GM23248 (cell line): ENCODE data around the gene STK38. TPM values are rescaled to one million over a fixed set of nuclear protein-coding genes. Genes with fewer than 3 reads are reported as not detected.

Source experiments
- DNase-seq: peaks from one replicate; pipeline ENCODE4 v3.0.0-alpha.2; 2015
- H2AFZ ChIP-seq: fragments of 200-600 bp; sonication (generic); 2 replicates; pipeline ENCODE4 v1.6.1; 2016; ENCODE audit warnings: antibody characterized with exemption
- H3F3A ChIP-seq: fragments of 200-600 bp; sonication (generic); 2 replicates; pipeline ENCODE4 v1.6.1; 2016; ENCODE audit warnings: mild to moderate bottlenecking, antibody characterized with exemption, mixed run types; ENCODE audit not compliant: insufficient read depth
- H3K27ac ChIP-seq: fragments of 200-600 bp; sonication (generic); 2 replicates; pipeline ENCODE4 v1.5.1; 2016; ENCODE audit warnings: mild to moderate bottlenecking
- H3K27me3 ChIP-seq: fragments of 200-600 bp; sonication (generic); replicated peaks from 2 replicates; pipeline ENCODE4 v1.6.1; 2016; ENCODE audit warnings: mild to moderate bottlenecking; ENCODE audit not compliant: insufficient read depth
- H3K36me3 ChIP-seq: fragments of 200-600 bp; sonication (generic); 2 replicates; pipeline ENCODE4 v1.6.1; 2016; ENCODE audit warnings: low read depth, mild to moderate bottlenecking
- H3K4me1 ChIP-seq: fragments of 200-600 bp; sonication (generic); 2 replicates; pipeline ENCODE4 v1.6.1; 2016; ENCODE audit warnings: mild to moderate bottlenecking; ENCODE audit not compliant: insufficient read depth
- H3K4me2 ChIP-seq: fragments of 200-600 bp; sonication (generic); one replicate; pipeline ENCODE4 v1.6.1; 2016; ENCODE audit warnings: mild to moderate bottlenecking; ENCODE audit not compliant: unreplicated experiment
- H3K4me3 ChIP-seq: fragments of 200-600 bp; sonication (generic); 2 replicates; pipeline ENCODE4 v1.5.1; 2016; ENCODE audit warnings: mild to moderate bottlenecking
- H3K79me2 ChIP-seq: fragments of 200-600 bp; sonication (generic); 2 replicates; pipeline ENCODE4 v1.6.1; 2016; ENCODE audit warnings: mild to moderate bottlenecking; ENCODE audit not compliant: insufficient read depth
- H3K9ac ChIP-seq: fragments of 200-600 bp; sonication (generic); 2 replicates; pipeline ENCODE4 v1.6.1; 2016; ENCODE audit warnings: mild to moderate bottlenecking
- H3K9me2 ChIP-seq: fragments of 200-600 bp; sonication (generic); 2 replicates; pipeline ENCODE4 v1.6.1; 2016; ENCODE audit warnings: mixed run types, mild to moderate bottlenecking, moderate library complexity; ENCODE audit not compliant: insufficient read depth
- H3K9me3 ChIP-seq: fragments of 200-600 bp; sonication (generic); one replicate; pipeline ENCODE4 v1.6.1; 2017; ENCODE audit warnings: low read depth
- H4K20me1 ChIP-seq: fragments of 200-600 bp; sonication (generic); 2 replicates; pipeline ENCODE4 v1.6.0; 2016; ENCODE audit not compliant: insufficient read depth
- EZH2 ChIP-seq: fragments of 200-600 bp; sonication (generic); IDR thresholded peaks from 2 replicates; pipeline ENCODE4 v1.6.1; 2018; ENCODE audit warnings: antibody characterized with exemption, mild to moderate bottlenecking; ENCODE audit not compliant: insufficient read depth, poor library complexity, severe bottlenecking
- EZH2phosphoT487 ChIP-seq: fragments of 200-600 bp; sonication (generic); IDR thresholded peaks from 2 replicates; pipeline ENCODE4 v1.6.1; 2018; ENCODE audit warnings: antibody characterized with exemption, moderate library complexity, mild to moderate bottlenecking, low read depth; ENCODE audit not compliant: insufficient read depth
- WGBS, 2 experiments: methylation state at CpG; one replicate each; pipeline ENCODE4 v1.1.6; 2015 to 2017; ENCODE audit warnings: low lambda C conversion rate in 2 of 2, low coverage in 1 of 2; ENCODE audit errors: missing lambda C conversion rate in 2 of 2; 5-methylcytosine and 5-hydroxymethylcytosine counted together
- in situ Hi-C: fragments of 300-500 bp; cut with MboI; formaldehyde crosslinking; loops from 2 replicates; pipeline ENCODE4 v1.15.0; 2020
- polyA plus RNA-seq: library from polyadenylated mRNA; unstranded; fragments of >200 nt; fragmentation: Nextera tagmentation; extraction: Ambion mirVana; gene quantifications from 2 replicates; pipeline ENCODE4 v1.2.1, GENCODE V29; 2016
- total RNA-seq: library from RNA; depleted of rRNA; stranded (reverse); fragments of >200 nt; shearing (Covaris generic); gene quantifications from 2 replicates; pipeline ENCODE4 v1.2.3, GENCODE V29; 2014

The STK38 gene
- total and polyA plus RNA-seq, 2 experiments from 2014 or later: 35.6 to 51.1 TPM

DNA sequence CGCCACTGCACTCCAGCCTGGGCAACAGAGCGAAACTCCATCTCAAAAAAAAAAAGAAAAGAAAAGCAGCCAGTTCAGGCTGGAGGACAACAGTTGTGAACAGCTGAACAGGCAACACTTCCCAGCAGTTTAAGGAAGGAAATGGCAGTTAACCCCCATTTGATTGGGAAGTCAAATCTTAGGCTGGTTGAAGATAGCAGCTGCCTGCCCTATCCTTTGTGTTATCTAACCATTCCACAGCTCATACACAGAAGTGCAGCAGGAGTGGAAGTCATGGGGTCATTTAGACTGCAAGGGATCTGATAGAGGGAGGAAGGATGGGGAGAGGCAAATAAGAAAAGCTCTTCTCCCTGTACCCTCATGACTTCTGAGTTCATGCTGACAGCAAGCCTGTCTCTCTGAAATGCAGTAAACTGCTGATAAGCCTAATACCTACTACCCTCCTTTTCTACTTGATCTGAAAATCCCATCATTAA, 69.2 kb downstream of the STK38 start:
- peaks cover 42% of the 10 kb centered on the region for H3K36me3 ChIP-seq
- no peak overlapping the region for H2AFZ ChIP-seq
- no peak overlapping the region for H3K4me3 ChIP-seq
- H3F3A ChIP-seq: peaks cover 44% of the 10 kb centered on the region; the same call in 1 of the 2 replicates
- H3K9me3 ChIP-seq: no peaks in the 10 kb centered on the region
- no peaks in the 10 kb centered on the region for H3K4me1 ChIP-seq
- no peak for TF ChIP-seq EZH2
- 94 to 100% methylated on average over 2 of the region's 2 CpGs for WGBS, 2 experiments
- H3K27me3 ChIP-seq: no peaks in the 10 kb centered on the region
- H4K20me1 ChIP-seq: 0 out of 2 replicates have a peak, but pooled peaks cover 5% of the 10 kb centered on the region
- H3K4me2 ChIP-seq: no peak overlapping the region
- H3K79me2 ChIP-seq: peaks cover 75% of the 10 kb centered on the region
- no peak overlapping the region for H3K9ac ChIP-seq
- in situ Hi-C loops: no loop called here
- DNase-seq: no peak
- no peaks in the 10 kb centered on the region for H3K9me2 ChIP-seq
- no peak overlapping the region for H3K27ac ChIP-seq

- no peak for DNase-seq
- Histone ChIP-seq H3K9me3 (no peaks in the 10 kb centered on the region), H3K4me1 (no peaks in the 10 kb centered on the region), H3K79me2 (peaks cover 97% of the 10 kb centered on the region), H3K4me2 (no peak overlapping the region), H3F3A (0 out of 2 replicates have a peak, but pooled peaks cover 13% of the 10 kb centered on the region), H3K9ac (no peak overlapping the region), H3K4me3 (no peak overlapping the region), H3K27me3 (no peaks in the 10 kb centered on the region), H3K9me2 (no peaks in the 10 kb centered on the region), H3K36me3 (peaks cover 29% of the 10 kb centered on the region), H3K27ac (no peak overlapping the region), H4K20me1 (0 out of 2 replicates have a peak, but pooled peaks cover 5% of the 10 kb centered on the region), H2AFZ (no peak overlapping the region)
- TF ChIP-seq EZH2 (no peak), EZH2phosphoT487 (no peak)
- WGBS, 2 experiments: 86 to 96% methylated on average over 3 of the region's 3 CpGs
- in situ Hi-C loops: no loop called here
These were observed 77.3 kb downstream of the STK38 start for GRCh38 chr6:36469946-36470345.

DNA sequence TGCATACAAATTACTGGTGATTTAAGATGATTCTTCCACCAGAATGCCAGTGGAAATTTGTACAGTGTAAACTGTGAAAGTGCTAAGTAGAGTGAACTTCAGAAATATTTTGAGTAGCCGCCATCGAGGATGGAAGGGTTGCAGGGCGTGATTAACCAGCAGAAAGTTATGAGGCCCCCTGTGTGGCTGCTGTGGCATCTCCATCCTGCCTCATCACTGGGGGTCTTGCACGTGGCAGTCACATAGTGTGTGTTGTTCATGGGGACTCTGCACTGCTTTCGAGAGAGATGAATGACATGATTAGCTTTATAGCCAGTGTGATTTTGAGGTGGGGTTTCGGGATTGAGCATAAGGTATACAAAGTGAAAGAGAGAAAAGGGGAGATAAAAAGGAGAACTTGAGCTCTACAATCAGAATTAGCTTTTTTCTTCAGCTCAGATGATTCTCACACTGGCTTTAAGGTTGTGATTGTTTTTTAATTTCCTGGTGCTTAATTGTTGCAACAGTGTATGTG, 78.1 kb downstream of the STK38 start:
- Histone ChIP-seq H4K20me1 (0 out of 2 replicates have a peak, but pooled peaks cover 1% of the 10 kb centered on the region), H3K9ac (no peak overlapping the region), H3K79me2 (peaks cover 97% of the 10 kb centered on the region), H3K4me1 (0 out of 2 replicates have a peak, but pooled peaks cover 2% of the 10 kb centered on the region), H3F3A (peaks cover 13% of the 10 kb centered on the region; the same call in 1 of the 2 replicates), H3K4me3 (no peak overlapping the region), H3K9me2 (no peaks in the 10 kb centered on the region), H2AFZ (no peak overlapping the region), H3K9me3 (no peaks in the 10 kb centered on the region), H3K36me3 (peaks cover 23% of the 10 kb centered on the region), H3K4me2 (no peak overlapping the region), H3K27me3 (no peaks in the 10 kb centered on the region), H3K27ac (no peak overlapping the region)
- in situ Hi-C loops: no loop called here
- 76 to 83% methylated on average over 6 of the region's 6 CpGs for WGBS, 2 experiments
- no peak for TF ChIP-seq EZH2
- no peak for TF ChIP-seq EZH2phosphoT487
- DNase-seq: no peak

DNA sequence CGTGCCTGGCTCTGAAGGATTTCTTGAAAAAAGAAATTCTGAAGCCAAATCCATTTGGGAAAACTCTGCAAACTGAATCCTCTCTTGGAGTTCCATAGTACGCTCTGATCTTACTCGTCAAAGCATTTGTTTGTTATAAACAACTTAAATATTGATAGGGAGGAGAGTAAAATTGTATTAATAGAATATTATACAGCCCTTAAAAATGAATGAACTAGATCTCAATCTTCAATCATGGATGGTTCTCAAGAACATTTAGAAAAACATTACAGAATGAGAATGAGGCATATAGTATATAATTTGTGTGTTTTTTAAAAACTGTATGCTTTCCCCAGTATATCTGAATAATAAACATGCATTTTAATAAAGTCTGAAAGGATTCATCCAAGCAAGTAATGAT, 79.7 kb downstream of the STK38 start:
- H3F3A ChIP-seq: peaks cover 24% of the 10 kb centered on the region
- no peak overlapping the region for H3K4me2 ChIP-seq
- H4K20me1 ChIP-seq: peaks cover 3% of the 10 kb centered on the region; the same call in 1 of the 2 replicates
- no peak overlapping the region for H3K4me3 ChIP-seq
- no peak overlapping the region for H3K9ac ChIP-seq
- H3K79me2 ChIP-seq: peaks cover 99% of the 10 kb centered on the region
- H3K4me1 ChIP-seq: peaks cover 13% of the 10 kb centered on the region
- H3K9me2 ChIP-seq: no peaks in the 10 kb centered on the region
- DNase-seq: no peak
- in situ Hi-C loops: no loop called here
- H3K36me3 ChIP-seq: peaks cover 17% of the 10 kb centered on the region
- TF ChIP-seq EZH2phosphoT487 (no peak), EZH2 (no peak)
- H3K27ac ChIP-seq: no peak overlapping the region
- 96 to 100% methylated on average over 3 of the region's 3 CpGs for WGBS, 2 experiments
- no peak overlapping the region for H2AFZ ChIP-seq
- no peaks in the 10 kb centered on the region for H3K9me3 ChIP-seq
- H3K27me3 ChIP-seq: no peaks in the 10 kb centered on the region
